Measurements from ENCODE around the gene GSTK1.

GSTK1 gene

GRCh38 chr7:143304938-143305337 is 41.7 kb downstream of the GSTK1 start:
- H3K36me3 Mint-ChIP-seq (ENCODE audit: low read depth): peaks cover 92% of the 10 kb centered on the region

GRCh38 chr7:143305423-143306070 is 42.3 kb downstream of the GSTK1 start:
- Mint-ChIP-seq H3K27me3 (ENCODE audit: low read depth) (no peaks in the 10 kb centered on the region), H3K4me3 (no peak overlapping the region), H3K36me3 (ENCODE audit: low read depth) (peaks cover 87% of the 10 kb centered on the region), H3K9me3 (no peaks in the 10 kb centered on the region), H3K27ac (no peak overlapping the region), H3K4me1 (peaks cover 6% of the 10 kb centered on the region)
- TF ChIP-seq CTCF (IDR thresholded peaks at IDR 0.05; ENCODE audit: unreplicated experiment in 3 of 3): peak; percentile 39 to 57 (median 52)

More at GRCh38 chr7:143304938-143305337, 41.7 kb downstream of the GSTK1 start:
- no peak for TF ChIP-seq CTCF (IDR thresholded peaks at IDR 0.05; ENCODE audit: unreplicated experiment in 3 of 3)
- peaks cover 6% of the 10 kb centered on the region for H3K4me1 Mint-ChIP-seq
- H3K27ac Mint-ChIP-seq: no peak overlapping the region
- no peak overlapping the region for H3K4me3 Mint-ChIP-seq
- no peaks in the 10 kb centered on the region for H3K27me3 Mint-ChIP-seq (ENCODE audit: low read depth)
- H3K9me3 Mint-ChIP-seq: no peaks in the 10 kb centered on the region

- peaks cover 67% of the 10 kb centered on the region for H3K36me3 Mint-ChIP-seq (ENCODE audit: low read depth)
- H3K27ac Mint-ChIP-seq: no peak overlapping the region
- no peak for TF ChIP-seq CTCF (IDR thresholded peaks at IDR 0.05; ENCODE audit: unreplicated experiment in 3 of 3)
- no peaks in the 10 kb centered on the region for H3K9me3 Mint-ChIP-seq
- no peaks in the 10 kb centered on the region for H3K4me1 Mint-ChIP-seq
- no peak overlapping the region for H3K4me3 Mint-ChIP-seq
- H3K27me3 Mint-ChIP-seq (ENCODE audit: low read depth): no peaks in the 10 kb centered on the region
These were observed 45.4 kb downstream of the GSTK1 start for GRCh38 chr7:143308632-143309031.

GRCh38 chr7:143314127-143314526 is 50.9 kb downstream of the GSTK1 start:
- TF ChIP-seq CTCF (IDR thresholded peaks at IDR 0.05; ENCODE audit: unreplicated experiment in 3 of 3): no peak
- H3K27me3 Mint-ChIP-seq (ENCODE audit: low read depth): no peaks in the 10 kb centered on the region
- peaks cover 28% of the 10 kb centered on the region for H3K4me1 Mint-ChIP-seq
- no peak overlapping the region for H3K4me3 Mint-ChIP-seq
- H3K36me3 Mint-ChIP-seq (ENCODE audit: low read depth): peaks cover 23% of the 10 kb centered on the region
- no peaks in the 10 kb centered on the region for H3K9me3 Mint-ChIP-seq
- H3K27ac Mint-ChIP-seq: no peak overlapping the region

GRCh38 chr7:143315776-143316175 is 52.5 kb downstream of the GSTK1 start, which contains the start of gene CLCN1:
Gene CLCN1, plus strand, starts transcription at chr7:143316111. Its CDS starts 102 bp downstream, at chr7:143316213.
- peaks cover 13% of the 10 kb centered on the region for H3K36me3 Mint-ChIP-seq (ENCODE audit: low read depth)
- no peaks in the 10 kb centered on the region for H3K27me3 Mint-ChIP-seq (ENCODE audit: low read depth)
- H3K9me3 Mint-ChIP-seq: no peaks in the 10 kb centered on the region
- peak within 1 kb of the TSS; percentile 23 to 54 (median 26) for H3K27ac Mint-ChIP-seq
- no peak within 1 kb of the TSS for H3K4me3 Mint-ChIP-seq
- TF ChIP-seq CTCF (IDR thresholded peaks at IDR 0.05; ENCODE audit: unreplicated experiment in 3 of 3): no peak
- H3K4me1 Mint-ChIP-seq: peaks cover 30% of the 10 kb centered on the region

GRCh38 chr7:143316492-143316891 is 53.3 kb downstream of the GSTK1 start:
- no peak overlapping the region for H3K4me3 Mint-ChIP-seq
- no peak for TF ChIP-seq CTCF (IDR thresholded peaks at IDR 0.05; ENCODE audit: unreplicated experiment in 3 of 3)
- no peaks in the 10 kb centered on the region for H3K27me3 Mint-ChIP-seq (ENCODE audit: low read depth)
- H3K27ac Mint-ChIP-seq: peak overlapping the region; percentile 23 to 54 (median 26)
- H3K36me3 Mint-ChIP-seq (ENCODE audit: low read depth): peaks cover 9% of the 10 kb centered on the region
- no peaks in the 10 kb centered on the region for H3K9me3 Mint-ChIP-seq
- peaks cover 30% of the 10 kb centered on the region for H3K4me1 Mint-ChIP-seq

All from nephron (organoid).